ENCODE results near the gene MICU1.
"Not testable (repeated sequence)": the region's sequence is repeated elsewhere in the genome, so short reads cannot be mapped to it uniquely, and the experiment has no call there.

Gene MICU1

DNA sequence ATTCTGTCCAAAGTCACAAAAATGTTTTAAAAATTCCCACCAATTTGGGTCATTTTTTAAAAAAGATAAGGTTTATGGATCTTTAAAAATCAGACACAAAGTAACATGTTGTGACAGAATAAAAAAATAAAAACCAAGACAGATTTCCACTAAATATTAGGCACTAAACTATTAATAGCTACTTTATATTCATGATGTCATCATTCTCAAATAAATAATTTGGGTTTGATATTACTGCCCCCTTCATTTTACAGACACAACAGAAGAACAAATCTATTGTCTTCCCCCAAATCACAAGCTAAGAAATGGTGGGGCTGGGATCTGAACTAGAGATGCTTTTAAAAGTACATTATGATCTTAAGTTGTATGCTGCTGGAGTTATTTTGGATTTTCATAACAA, 119.4 kb downstream of the MICU1 start:
- DNase-seq (ENCODE audit: low read depth in 1 of 2, low spot score in 1 of 2) = no peak

DNA sequence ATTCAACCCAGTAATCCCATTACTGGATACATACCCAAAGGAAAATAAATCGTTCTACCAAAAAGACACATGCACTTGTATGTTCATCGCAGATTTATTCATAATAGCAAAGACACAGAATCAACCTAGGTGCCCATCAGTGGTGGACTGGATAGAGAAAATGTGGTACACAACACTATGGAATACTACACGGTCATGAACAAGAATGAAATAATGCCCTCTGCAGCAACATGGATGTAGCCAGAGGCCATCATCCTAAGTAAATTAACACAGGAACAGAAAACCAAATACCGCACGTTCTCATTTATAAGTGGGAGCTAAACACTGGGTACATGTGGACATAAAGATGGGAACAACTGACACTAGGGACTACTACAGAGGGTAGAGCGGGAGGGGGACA, 120.4 kb downstream of the MICU1 start:
- no peak for DNase-seq (ENCODE audit: low read depth in 1 of 2, low spot score in 1 of 2)

DNA sequence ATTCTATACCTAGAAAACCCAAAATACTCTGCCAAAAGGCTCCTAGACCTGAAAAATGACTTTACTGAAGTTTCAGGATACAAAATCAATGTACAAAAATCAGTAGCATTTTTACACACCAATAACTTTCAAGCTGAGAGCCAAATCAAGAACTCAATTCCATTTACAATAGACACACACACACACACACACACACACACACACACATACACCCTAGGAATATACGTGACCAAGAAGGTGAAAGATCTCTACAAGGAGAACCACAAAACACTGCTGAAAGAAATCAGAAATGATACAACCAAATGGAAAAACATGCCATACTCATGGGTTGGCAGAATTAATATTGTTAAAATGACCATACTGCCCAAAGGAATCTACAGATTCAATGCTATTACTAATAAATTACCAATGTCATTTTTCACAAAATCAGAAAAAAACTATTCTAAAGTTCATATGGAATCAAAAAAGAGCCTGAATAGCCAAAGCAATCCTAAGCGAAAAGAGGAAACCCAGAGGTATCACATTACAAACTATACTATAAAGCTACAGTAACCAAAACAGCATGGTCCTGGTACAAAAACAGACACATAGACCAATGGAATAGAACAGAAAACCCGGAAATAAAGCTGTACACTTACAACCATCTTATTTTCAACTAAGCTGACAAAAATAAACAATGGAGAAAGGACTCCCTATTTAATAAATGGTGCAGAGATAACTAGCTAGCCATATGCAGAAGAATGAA, 122.0 kb downstream of the MICU1 start:
- no peak for DNase-seq (ENCODE audit: low read depth in 1 of 2, low spot score in 1 of 2)

DNA sequence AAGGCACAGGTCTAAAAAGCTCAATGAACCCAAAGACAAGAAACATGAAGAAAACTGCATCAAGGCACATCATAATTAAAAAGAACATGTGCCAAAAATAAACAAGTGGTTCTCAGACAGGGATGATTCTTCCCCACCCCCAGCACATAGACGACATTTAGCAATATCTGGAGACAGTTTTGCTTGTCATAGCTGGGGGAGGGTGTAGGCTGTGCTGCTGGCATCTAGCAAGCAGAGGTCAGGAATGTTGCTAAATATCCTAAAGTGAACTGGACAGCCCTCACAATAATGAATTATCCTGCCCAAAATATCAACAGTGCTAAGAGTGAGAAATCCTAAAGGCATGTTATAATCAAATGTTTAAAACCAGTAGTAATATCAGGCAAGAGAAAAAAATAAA, 122.6 kb downstream of the MICU1 start:
- DNase-seq (ENCODE audit: low read depth in 1 of 2, low spot score in 1 of 2) = no peak

DNA sequence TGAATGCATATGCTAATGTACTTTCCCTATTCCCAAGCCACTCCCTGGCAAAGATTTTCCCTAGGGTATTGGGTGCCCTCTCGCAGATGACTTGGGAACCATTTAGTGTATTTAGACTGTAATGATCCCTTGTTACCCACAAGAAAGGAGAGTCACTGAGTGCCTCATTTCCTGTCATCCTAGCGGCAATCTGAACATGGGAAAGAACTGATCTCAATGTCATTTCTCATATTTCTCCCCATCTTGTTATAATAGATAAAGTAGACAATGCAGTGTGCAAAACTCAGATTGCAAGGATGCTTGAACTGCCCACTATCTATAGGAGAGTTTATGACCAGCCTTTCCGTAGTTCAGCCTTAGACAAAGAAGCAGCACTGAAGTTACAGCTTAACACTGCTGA, 123.3 kb downstream of the MICU1 start:
- no peak for DNase-seq (ENCODE audit: low read depth in 1 of 2, low spot score in 1 of 2)

DNA sequence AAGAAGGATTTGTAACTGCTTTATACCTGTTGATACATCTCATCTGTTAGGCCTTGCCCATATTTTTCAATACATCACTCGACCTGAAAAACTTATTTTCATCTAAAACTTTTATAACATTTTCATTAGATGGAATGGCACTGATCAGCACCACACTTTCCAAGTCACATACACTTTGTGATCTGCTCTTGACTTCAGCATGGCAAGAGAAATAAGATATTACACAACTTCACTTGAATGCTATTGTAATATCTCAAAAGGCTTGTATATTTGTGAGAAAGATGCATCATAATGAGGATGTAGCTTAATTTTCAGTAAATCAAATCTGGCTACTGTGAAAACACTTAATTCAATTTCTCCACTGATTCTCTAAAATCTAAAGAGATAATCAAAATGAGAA, 126.2 kb downstream of the MICU1 start:
- DNase-seq (ENCODE audit: low read depth in 1 of 2, low spot score in 1 of 2) = no peak

DNA sequence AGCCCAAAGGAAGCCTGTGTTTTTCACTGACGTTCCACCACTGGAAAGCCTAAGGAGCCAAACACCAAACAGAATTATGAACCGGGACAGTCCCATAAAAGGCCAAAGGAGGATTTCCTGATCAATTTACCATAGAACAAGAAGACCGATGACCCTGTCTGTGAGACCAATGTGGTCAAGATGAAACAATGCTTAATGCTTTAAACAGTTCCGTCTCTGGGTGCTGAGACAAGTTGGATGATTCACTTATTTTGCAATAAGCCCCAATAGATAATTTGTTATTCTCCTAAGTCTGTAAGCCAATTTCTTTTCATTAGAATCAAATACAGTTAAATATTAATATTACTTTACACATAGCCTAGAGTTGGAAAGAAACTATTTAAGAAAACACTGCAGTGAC, 134.9 kb downstream of the MICU1 start:
- DNase-seq (ENCODE audit: low read depth in 1 of 2, low spot score in 1 of 2) = no peak

DNA sequence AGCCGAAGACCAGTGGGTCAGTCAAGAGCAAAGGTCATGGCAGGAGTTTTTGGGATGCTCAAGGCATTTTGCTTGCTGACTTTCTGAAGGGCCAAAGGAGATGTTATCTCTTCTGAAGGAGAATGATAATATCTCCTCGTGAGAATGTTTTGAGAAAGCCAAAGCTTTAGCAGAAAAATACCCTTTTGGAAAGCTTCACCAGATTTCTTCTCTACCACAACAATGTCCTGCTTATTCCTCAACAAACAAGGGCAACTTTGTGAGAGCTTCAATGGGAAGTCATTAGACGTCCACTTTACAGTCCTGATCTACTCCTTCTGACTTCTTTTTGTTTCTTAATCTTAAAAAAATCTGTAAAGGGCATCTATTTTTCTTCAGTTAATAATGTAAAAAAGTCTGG, 138.4 kb downstream of the MICU1 start:
- DNase-seq (ENCODE audit: low read depth in 1 of 2, low spot score in 1 of 2) = no peak

DNA sequence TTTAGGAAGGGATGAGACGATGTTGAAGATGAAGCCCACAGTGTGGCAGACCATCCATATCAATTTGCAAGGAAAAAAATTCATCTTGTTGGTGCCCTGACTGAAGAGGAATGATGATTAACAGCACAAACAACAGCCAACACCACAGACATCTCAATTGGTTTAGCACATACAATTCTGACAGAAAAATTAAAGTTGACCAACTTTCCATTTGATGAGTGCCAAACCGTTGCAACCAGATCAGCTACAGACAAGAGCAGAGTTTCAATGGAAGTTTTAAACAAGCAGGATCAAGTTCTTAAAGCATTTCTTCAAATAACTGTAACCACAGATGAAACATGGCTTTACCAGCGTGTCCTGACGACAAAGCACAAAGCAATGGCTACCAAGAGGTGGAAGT, 138.8 kb downstream of the MICU1 start:
- DNase-seq (ENCODE audit: low read depth in 1 of 2, low spot score in 1 of 2) = no peak

DNA sequence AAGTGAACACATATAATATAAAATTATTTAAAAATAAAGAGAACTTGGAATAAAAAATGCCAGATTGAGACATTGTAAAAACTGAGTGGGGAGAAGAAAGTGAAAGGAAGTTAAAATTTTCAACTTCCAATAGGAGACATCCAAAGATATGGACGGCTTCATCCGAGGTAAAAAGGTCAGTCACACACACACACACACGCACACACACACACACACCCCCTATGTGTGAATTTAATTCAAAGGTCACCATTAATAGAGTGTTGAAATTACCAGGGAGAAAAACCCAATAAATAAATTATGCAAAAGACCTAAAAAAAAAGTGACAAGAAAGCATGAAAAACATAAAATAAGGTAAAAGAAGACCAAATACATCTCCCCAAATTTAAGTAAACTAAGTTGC, 140.2 kb downstream of the MICU1 start:
- no peak for DNase-seq (ENCODE audit: low read depth in 1 of 2, low spot score in 1 of 2)

DNA sequence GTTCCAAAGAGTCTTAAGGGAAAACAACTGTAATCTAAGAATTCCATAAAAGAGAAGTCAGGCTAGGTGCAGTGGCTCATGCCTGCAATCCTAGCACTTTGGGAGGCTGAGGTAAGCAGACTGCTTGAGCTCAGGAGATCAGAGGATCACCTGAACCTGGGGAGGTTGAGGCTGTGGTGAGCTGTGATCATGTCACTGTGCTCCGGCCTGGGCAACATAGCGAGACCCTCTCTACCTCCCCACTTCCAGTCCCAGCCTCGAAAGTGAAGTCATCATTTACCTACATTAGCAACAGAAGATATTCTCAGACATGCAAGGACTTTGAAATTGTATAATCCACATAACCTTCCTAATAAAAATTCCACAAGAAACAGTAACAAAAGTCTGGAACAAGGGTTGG, 141.4 kb downstream of the MICU1 start:
- DNase-seq (ENCODE audit: low read depth in 1 of 2, low spot score in 1 of 2) = no peak

DNA sequence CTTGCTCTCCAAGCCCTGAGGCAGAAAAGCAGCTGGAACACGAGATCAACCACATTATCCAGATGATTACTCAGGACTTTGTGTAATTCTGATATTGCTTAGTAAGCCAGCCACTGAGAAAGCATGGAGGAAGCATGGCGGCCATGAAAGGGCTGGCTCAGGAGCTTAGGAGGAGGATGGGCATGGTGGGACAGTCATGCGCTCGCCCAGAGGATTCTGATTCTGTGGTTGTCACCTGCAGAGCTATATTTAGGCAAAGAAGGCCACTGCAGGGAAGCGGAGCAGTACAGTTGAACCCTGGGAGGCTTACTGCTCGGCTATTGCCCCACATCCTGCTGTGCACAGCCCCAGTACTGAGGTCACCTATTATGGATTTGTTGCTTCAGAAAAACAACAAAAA, 142.4 kb downstream of the MICU1 start:
- DNase-seq (ENCODE audit: low read depth in 1 of 2, low spot score in 1 of 2) = no peak

DNA sequence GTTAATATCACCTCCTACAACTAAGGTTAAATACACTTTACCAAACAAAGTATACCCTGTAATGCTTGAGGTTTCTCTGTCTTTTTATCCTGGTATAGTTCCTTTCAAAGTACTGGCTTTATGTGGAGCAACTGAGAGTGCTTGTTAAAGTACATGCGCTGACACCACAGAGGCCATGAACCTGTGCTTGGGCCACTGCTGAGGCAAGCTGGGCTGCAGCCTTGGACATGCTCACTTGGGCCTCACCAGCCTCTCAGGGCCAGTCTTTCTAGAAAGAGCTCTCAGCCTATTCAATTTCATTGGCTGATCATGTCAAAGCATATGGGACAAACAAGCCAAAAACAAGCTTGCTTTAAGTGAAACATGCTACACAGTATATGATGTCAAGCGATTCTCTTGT, 145.0 kb downstream of the MICU1 start:
- DNase-seq (ENCODE audit: low read depth in 1 of 2, low spot score in 1 of 2) = no peak

DNA sequence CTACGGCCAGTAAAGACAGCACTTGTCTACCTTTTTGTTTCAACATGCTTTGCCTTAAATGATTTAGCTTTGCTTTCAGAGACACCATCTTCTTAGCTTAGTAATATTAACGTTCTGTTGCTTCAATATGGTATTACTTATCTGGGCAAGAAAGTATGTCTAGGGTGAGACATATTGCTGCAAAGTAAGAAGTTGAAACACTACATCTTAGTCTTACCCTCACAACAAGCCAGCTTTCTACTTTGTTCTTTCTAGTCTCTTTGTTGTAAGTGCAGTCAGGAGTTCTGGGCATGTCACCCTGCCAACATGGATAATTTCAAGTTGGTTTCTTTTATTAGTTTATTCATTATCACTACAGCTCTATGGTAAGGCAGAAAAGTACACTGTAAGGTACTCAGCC, 148.4 kb downstream of the MICU1 start:
- DNase-seq (ENCODE audit: low read depth in 1 of 2, low spot score in 1 of 2) = no peak

DNA sequence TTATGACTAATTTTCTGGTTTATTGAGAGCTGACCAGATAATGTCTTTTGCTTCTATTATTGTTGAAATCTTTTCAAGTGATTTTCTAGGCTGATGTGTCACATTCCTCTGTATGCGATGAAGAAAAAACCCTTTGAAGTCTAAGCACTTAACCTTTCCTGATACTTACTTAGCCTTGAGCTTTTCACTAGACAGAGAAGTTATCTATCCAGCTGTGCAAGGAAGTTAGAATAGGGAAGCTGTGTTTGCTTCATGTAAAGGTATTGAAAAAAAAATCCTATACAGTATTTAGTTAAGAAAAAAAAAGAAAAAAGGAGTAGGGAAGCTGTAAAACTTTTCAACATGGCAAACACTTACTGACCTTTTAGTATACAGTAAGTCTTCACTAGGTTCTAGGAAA, 153.6 kb downstream of the MICU1 start:
- no peak for DNase-seq (ENCODE audit: low read depth in 1 of 2, low spot score in 1 of 2)

DNA sequence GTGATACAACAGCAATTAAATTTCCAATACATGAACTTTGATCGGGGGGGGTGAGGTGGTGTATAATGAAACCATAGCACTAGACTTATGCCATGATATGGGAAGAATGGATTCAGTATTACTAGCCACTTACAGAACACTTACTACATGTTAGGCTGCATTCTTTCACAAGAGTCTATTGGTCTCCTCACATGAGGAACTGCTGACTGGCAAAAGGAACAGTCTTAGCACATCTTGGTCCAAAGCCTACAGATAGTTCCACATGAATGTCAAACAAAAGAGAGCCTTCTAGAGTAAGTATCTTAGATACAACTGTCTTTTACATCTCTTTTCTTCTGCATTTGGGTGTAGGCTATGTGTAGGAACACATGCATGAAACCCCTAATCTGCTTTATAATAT, 155.2 kb downstream of the MICU1 start:
- DNase-seq (ENCODE audit: low read depth in 1 of 2, low spot score in 1 of 2) = no peak

DNA sequence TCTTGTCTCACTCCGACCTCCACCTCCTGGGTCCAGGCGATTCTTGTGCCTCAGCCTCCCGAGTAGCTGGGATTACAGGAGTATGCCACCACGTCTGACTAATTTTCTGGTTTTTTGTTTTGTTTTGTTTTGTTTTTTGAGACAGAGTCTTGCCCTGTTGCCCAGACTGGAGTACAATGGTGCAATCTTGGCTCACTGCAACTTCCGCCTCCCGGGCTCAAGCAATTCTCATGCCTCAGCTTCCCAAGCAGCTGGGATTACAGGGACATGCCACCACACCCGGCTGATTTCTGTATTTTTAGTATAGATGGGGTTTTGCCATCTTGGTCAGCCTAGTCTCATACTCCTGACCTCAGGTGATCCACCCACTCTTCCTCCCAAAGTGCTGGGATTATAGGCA, 158.8 kb downstream of the MICU1 start:
- not testable (repeated sequence) for DNase-seq (ENCODE audit: low read depth in 1 of 2, low spot score in 1 of 2)

DNA sequence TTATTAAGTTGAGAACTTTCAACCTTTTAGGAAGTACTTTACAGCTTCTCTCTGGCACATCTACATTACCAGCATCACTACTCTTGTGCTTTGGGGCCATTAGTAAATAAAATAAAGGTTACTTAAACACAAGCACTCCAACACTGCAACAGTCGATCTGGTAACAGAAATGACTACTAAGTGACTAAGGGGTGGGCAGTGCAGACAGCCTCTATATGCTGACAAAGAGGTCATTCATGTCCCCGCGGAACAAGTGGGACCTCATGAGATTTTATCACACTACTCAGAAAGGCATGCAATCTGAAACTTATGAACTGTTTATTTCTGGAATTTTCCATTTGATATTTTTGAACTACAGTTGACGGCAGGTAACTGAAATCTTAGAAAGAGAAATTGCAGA, 159.9 kb downstream of the MICU1 start:
- no peak for DNase-seq (ENCODE audit: low read depth in 1 of 2, low spot score in 1 of 2)

DNA sequence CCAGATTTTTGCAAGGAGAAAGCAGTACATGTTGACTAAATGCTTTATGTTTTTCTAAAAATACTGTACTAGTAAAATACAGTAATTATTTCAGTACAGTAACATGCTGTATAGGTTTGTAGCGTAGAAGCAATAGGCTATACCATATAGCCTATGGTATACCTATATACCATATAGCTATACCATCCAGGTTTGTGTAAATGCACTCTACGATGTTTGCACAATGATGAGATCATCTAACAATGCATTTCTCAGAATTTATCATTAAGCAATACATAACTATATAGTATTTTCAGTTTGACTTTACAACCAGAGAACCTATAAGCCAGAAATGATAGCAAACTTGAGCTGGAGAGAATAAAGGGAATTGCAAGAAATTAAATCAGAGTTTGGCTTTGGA, 161.4 kb downstream of the MICU1 start:
- DNase-seq (ENCODE audit: low read depth in 1 of 2, low spot score in 1 of 2) = no peak

DNA sequence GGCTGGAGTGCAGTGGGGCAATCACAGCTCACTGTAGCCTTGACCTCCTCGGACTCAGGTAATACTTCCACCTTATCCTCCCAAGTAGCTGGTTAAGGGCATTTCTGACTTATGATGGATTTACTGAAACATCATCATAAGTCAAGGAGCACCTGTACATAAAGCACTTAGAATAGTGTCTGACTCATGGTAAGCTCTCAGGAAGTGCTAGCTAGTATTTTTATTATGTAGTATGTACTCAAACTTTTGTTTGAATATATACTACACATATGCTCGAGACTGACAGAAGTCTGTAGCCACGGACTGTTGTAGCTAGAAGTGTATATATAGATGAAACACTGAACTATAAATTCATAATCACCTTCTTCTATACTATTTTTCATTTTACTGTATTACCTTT, 163.6 kb downstream of the MICU1 start:
- DNase-seq (ENCODE audit: low read depth in 1 of 2, low spot score in 1 of 2) = no peak

DNA sequence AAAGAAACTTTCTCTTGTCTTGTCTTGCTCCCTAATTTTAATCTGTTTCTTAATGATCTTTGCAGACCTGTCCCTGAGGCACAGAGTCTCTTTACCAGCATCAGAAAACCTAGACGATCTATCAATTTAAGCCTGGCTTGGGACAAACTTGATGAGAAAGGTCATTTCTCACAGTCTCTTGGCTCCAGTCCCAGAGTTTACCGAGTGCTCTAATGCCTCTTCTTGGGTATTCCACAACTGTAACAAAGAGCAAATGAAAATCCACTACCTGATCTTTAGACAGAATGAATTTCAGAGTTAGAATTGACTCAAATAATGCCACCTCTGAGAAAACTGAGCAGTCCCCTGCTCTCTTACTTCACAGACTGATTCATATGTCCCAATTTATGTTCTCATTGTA, 164.8 kb downstream of the MICU1 start:
- no peak for DNase-seq (ENCODE audit: low read depth in 1 of 2, low spot score in 1 of 2)

DNA sequence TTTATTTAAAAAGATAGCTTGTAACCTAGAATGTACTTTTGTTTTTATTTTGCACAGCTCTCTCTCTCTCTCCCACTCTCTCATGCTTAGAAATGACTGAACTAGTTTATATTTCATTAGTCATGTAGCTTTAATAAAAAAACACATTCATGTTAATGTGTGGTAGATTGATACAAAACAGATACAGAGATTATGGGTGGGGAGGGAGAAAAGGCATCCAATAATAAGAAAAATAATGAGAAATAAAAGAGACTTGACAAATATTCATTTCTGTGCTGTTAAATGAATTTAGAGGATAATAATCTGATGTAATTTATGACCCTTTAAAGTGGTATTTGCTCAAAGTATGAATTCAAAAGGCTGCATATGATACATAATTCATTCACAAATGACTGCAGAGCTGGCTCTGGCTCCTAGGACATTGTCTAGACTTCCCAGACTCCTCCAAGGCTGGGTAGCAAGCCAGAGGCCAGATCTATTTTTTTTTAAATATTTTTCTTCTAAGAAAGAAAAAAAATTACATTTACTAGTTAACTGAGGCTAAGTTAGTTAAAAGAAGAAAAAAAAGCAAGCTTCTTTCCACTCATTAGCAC, 165.5 kb downstream of the MICU1 start:
- no peak for DNase-seq (ENCODE audit: low read depth in 1 of 2, low spot score in 1 of 2)

DNA sequence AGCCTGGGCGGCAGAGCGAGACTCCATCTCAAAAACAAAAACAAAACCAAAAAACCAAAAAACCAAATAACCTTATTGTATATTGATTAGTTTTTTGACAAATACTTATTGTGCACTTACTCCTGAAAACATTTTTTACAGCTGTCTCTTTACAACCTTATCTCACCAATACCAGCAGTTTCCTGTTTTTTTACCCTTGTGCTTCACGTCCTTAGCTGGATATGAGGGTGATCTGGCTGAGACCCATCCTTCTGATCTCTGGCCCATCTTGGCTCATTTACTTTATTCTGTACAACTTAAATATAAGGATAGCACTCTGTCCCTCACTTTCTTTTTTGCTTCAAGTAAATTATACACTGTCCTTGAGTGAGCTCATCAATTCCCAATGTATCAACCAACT, 166.6 kb downstream of the MICU1 start:
- DNase-seq (ENCODE audit: low read depth in 1 of 2, low spot score in 1 of 2) = no peak

Data from stimulated activated CD4-positive, alpha-beta T cell treated with anti-CD3 and anti-CD28 coated beads, Interleukin-15, amount 100 ng/mL, for 1 hour (primary cell).